Kidney tubule cell (primary cell): ENCODE measurements around the gene BIRC6.
"Not testable (repeated sequence)": the region's sequence is repeated elsewhere in the genome, so short reads cannot be mapped to it uniquely, and the experiment has no call there.

Source experiments
- DNase-seq: peaks from one replicate; pipeline ENCODE4 v3.0.0-alpha.2; 2018; ENCODE audit warnings: low spot score

The BIRC6 gene

GRCh38 chr2:32446369-32446768 is 89.5 kb downstream of the BIRC6 start:
- DNase-seq: no peak

- DNase-seq: no peak
Measured at GRCh38 chr2:32450851-32451250, 94.0 kb downstream of the BIRC6 start.

GRCh38 chr2:32452338-32453064 is 95.7 kb downstream of the BIRC6 start:
- no peak for DNase-seq

- DNase-seq: no peak
Measured at GRCh38 chr2:32453242-32454062, 96.6 kb downstream of the BIRC6 start.

- no peak for DNase-seq
Measured at GRCh38 chr2:32455816-32456215, 99.0 kb downstream of the BIRC6 start.

- DNase-seq: no peak
Measured at GRCh38 chr2:32456808-32457207, 100.0 kb downstream of the BIRC6 start.

- no peak for DNase-seq
Measured at GRCh38 chr2:32457814-32458213, 101.0 kb downstream of the BIRC6 start.

GRCh38 chr2:32460861-32461260 is 104.0 kb downstream of the BIRC6 start:
- DNase-seq: not testable (repeated sequence)

GRCh38 chr2:32463110-32463509 is 106.3 kb downstream of the BIRC6 start:
- DNase-seq: no peak

- no peak for DNase-seq
Measured at GRCh38 chr2:32464431-32464830, 107.6 kb downstream of the BIRC6 start.

GRCh38 chr2:32472605-32473004 is 115.8 kb downstream of the BIRC6 start:
- DNase-seq: no peak

GRCh38 chr2:32474381-32474780 is 117.6 kb downstream of the BIRC6 start:
- DNase-seq: no peak

GRCh38 chr2:32478889-32479620 is 122.2 kb downstream of the BIRC6 start:
- peak; percentile 6 for DNase-seq

- no peak for DNase-seq
Measured at GRCh38 chr2:32479993-32480392, 123.2 kb downstream of the BIRC6 start.

- DNase-seq: no peak
Measured at GRCh38 chr2:32482471-32482870, 125.6 kb downstream of the BIRC6 start.

- peak; percentile 85 for DNase-seq
Measured at GRCh38 chr2:32484937-32485336, 128.1 kb downstream of the BIRC6 start.

- no peak for DNase-seq
Measured at GRCh38 chr2:32485399-32485798, 128.6 kb downstream of the BIRC6 start.

- DNase-seq: no peak
Measured at GRCh38 chr2:32489061-32489460, 132.2 kb downstream of the BIRC6 start.

- no peak for DNase-seq
Measured at GRCh38 chr2:32491346-32491745, 134.5 kb downstream of the BIRC6 start.

- DNase-seq: no peak
Measured at GRCh38 chr2:32495139-32495538, 138.3 kb downstream of the BIRC6 start.

- no peak for DNase-seq
Measured at GRCh38 chr2:32496662-32497061, 139.8 kb downstream of the BIRC6 start.

GRCh38 chr2:32498306-32498705 is 141.5 kb downstream of the BIRC6 start:
- no peak for DNase-seq

- no peak for DNase-seq
Measured at GRCh38 chr2:32502941-32503340, 146.1 kb downstream of the BIRC6 start.
